Liver (tissue), 9 donors: ENCODE measurements around the gene EP400. TPM values are rescaled to one million over a fixed set of nuclear protein-coding genes. Genes with fewer than 3 reads are reported as not detected.

Experiments used
- DNase-seq: peaks from one replicate; pipeline ENCODE4 v3.0.0-alpha.2; 2017; ENCODE audit warnings: low spot score
- H3K27ac ChIP-seq, 2 donors: one replicate each; pipeline ENCODE4 v1.7.0; 2013; ENCODE audit warnings: inconsistent platforms in 2 of 2, low read length in 2 of 2, control low read depth in 1 of 2, low read depth in 1 of 2, mild to moderate bottlenecking in 1 of 2
- H3K27me3 ChIP-seq, 4 donors: one replicate each; pipeline versions ENCODE4 v1.6.1 to v1.7.0; 2013; ENCODE audit warnings: low read length in 3 of 4, inconsistent platforms in 1 of 4, mild to moderate bottlenecking in 1 of 4, moderate library complexity in 1 of 4; ENCODE audit not compliant: control insufficient read depth in 4 of 4, insufficient read depth in 4 of 4
- H3K36me3 ChIP-seq, 4 donors: one replicate each; pipeline versions ENCODE4 v1.6.1 to v1.7.0; 2013; ENCODE audit warnings: low read length in 3 of 4, mild to moderate bottlenecking in 3 of 4, low read depth in 1 of 4, moderate library complexity in 1 of 4; ENCODE audit not compliant: control insufficient read depth in 4 of 4, insufficient read depth in 3 of 4
- H3K4me1 ChIP-seq, 4 donors: one replicate each; pipeline versions ENCODE4 v1.6.1 to v1.7.0; 2013; ENCODE audit warnings: low read length in 3 of 4, mild to moderate bottlenecking in 3 of 4, moderate library complexity in 1 of 4; ENCODE audit not compliant: control insufficient read depth in 4 of 4, insufficient read depth in 4 of 4
- H3K4me3 ChIP-seq, 3 donors: one replicate each; pipeline versions ENCODE4 v1.6.1 to v1.7.0; 2013; ENCODE audit warnings: low read length in 3 of 3, control low read depth in 1 of 3, low read depth in 1 of 3, mild to moderate bottlenecking in 1 of 3
- H3K9ac ChIP-seq, 2 donors: one replicate each; pipeline ENCODE4 v1.7.0; 2013; ENCODE audit warnings: low read length in 2 of 2, mild to moderate bottlenecking in 2 of 2, moderate library complexity in 2 of 2, control low read depth in 1 of 2, low read depth in 1 of 2
- H3K9me3 ChIP-seq, 4 donors: one replicate each; pipeline versions ENCODE4 v1.6.1 to v1.7.0; 2013; ENCODE audit warnings: low read length in 3 of 4; ENCODE audit not compliant: control insufficient read depth in 4 of 4
- ATF3 ChIP-seq: IDR thresholded peaks from 2 replicates; pipeline ENCODE4 v1.6.1; 2016; ENCODE audit warnings: antibody characterized with exemption
- CTCF ChIP-seq: fragments of 150-350 bp; IDR thresholded peaks from 2 replicates; pipeline ENCODE4 v1.5.1; 2017; ENCODE audit warnings: improper control_type of control experiment, low read depth, low read length; ENCODE audit not compliant: missing input control
- EGR1 ChIP-seq, 2 donors: IDR thresholded peaks; 2 replicates each; pipeline ENCODE4 v1.6.1; 2016 to 2018; ENCODE audit warnings: antibody characterized with exemption in 2 of 2, low read depth in 2 of 2
- FOXA1 ChIP-seq: IDR thresholded peaks from 2 replicates; pipeline ENCODE4 v1.6.1; 2016; ENCODE audit warnings: antibody characterized with exemption
- GABPA ChIP-seq, 2 donors: IDR thresholded peaks in 1 of 2; conservative IDR thresholded peaks in 1 of 2; 2 replicates each; pipeline ENCODE4 v1.6.1; 2016; ENCODE audit warnings: antibody characterized with exemption in 2 of 2, mild to moderate bottlenecking in 1 of 2, moderate library complexity in 1 of 2
- HNF4A ChIP-seq, 2 donors: conservative IDR thresholded peaks; 2 replicates each; pipeline ENCODE4 v1.6.1; 2016; ENCODE audit warnings: antibody characterized with exemption in 2 of 2, mild to moderate bottlenecking in 2 of 2
- JUND ChIP-seq, 2 donors: IDR thresholded peaks; 2 replicates each; pipeline ENCODE4 v1.6.1; 2016; ENCODE audit warnings: antibody characterized with exemption in 2 of 2
- MAX ChIP-seq: IDR thresholded peaks from 2 replicates; pipeline ENCODE4 v1.6.1; 2016; ENCODE audit warnings: antibody characterized with exemption
- NR2F2 ChIP-seq: IDR thresholded peaks from 2 replicates; pipeline ENCODE4 v1.6.1; 2016; ENCODE audit warnings: antibody characterized with exemption
- RAD21 ChIP-seq, 2 donors: IDR thresholded peaks; 2 replicates each; pipeline ENCODE4 v1.6.1; 2016; ENCODE audit warnings: antibody characterized with exemption in 2 of 2, mild to moderate bottlenecking in 2 of 2
- RXRA ChIP-seq, 2 donors: IDR thresholded peaks; 2 replicates each; pipeline ENCODE4 v1.6.1; 2017 to 2018; ENCODE audit warnings: antibody characterized with exemption in 2 of 2, mild to moderate bottlenecking in 1 of 2
- SP1 ChIP-seq: IDR thresholded peaks from 2 replicates; pipeline ENCODE4 v1.6.1; 2018; ENCODE audit warnings: antibody characterized with exemption, mild to moderate bottlenecking
- TAF1 ChIP-seq: conservative IDR thresholded peaks from 2 replicates; pipeline ENCODE4 v1.6.1; 2016; ENCODE audit warnings: antibody characterized with exemption, mild to moderate bottlenecking
- YY1 ChIP-seq: IDR thresholded peaks from 2 replicates; pipeline ENCODE4 v1.6.1; 2016; ENCODE audit warnings: antibody characterized with exemption, mild to moderate bottlenecking
- ZBTB33 ChIP-seq: IDR thresholded peaks from 2 replicates; pipeline ENCODE4 v1.6.1; 2016; ENCODE audit warnings: antibody characterized with exemption
- WGBS: extraction: QIAGEN DNeasy Blood & Tissue Kit; methylation state at CpG from one replicate; pipeline ENCODE4 v1.1.7; 2013; 5-methylcytosine and 5-hydroxymethylcytosine counted together
- polyA plus RNA-seq, 2 donors: library from polyadenylated mRNA; stranded (reverse) in 1 of 2; unstranded in 1 of 2; fragments of 200-250 nt in 1 of 2; fragments of >200 nt in 1 of 2; fragmentation: Nextera tagmentation in 1 of 2; extraction: Ambion mirVana in 1 of 2; gene quantifications; one replicate each; pipeline versions ENCODE4 v1.2.1 to v1.2.3, GENCODE V29; 2013 to 2015
- total RNA-seq, 2 donors: library from RNA; depleted of rRNA; stranded (reverse); fragments of >200 nt; gene quantifications; one replicate each; pipeline ENCODE4 v1.2.3, GENCODE V29; 2014
- donor health status: healthy.
- donor health status: healthy.
- donor health status: healthy.
- donor health status: healthy.
- donor health status: healthy.

EP400 gene
- total and polyA plus RNA-seq, 4 donors = 4.7 to 12.4 (median 7.1) TPM

GRCh38 chr12:131975228-131975627 is 25.5 kb downstream of the EP400 start (continued):
- TF ChIP-seq ZBTB33 = no peak
- no peak for TF ChIP-seq FOXA1
- TF ChIP-seq MAX = no peak

GRCh38 chr12:131979606-131980005 is 29.9 kb downstream of the EP400 start:
- Histone ChIP-seq H3K9ac (no peak overlapping the region), H3K27ac (no peak overlapping the region), H3K9me3 (no peaks in the 10 kb centered on the region), H3K4me3 (no peak overlapping the region), H3K4me1 (no peaks in the 10 kb centered on the region), H3K27me3 (no peaks in the 10 kb centered on the region), H3K36me3 (peaks cover 7 to 32% (median 18%) of the 10 kb centered on the region in 4 donors)
- DNase-seq = no peak
- no peak for TF ChIP-seq HNF4A (conservative IDR thresholded peaks at IDR 0.05)
- no peak for TF ChIP-seq CTCF
- no peak for TF ChIP-seq SP1
- no peak for TF ChIP-seq MAX
- no peak for TF ChIP-seq ZBTB33
- TF ChIP-seq YY1 = no peak
- no peak for TF ChIP-seq RXRA (IDR thresholded peaks at IDR 0.05)
- no peak for TF ChIP-seq FOXA1
- no peak for TF ChIP-seq JUND (IDR thresholded peaks at IDR 0.05)
- TF ChIP-seq EGR1 (IDR thresholded peaks at IDR 0.05; ENCODE audit: low read depth in 2 of 2) = no peak
- no peak for TF ChIP-seq TAF1
- TF ChIP-seq ATF3 = no peak
- no peak for TF ChIP-seq NR2F2
- whole genome bisulfite sequencing = 96% methylated on average over 12 of the region's 12 CpGs

GRCh38 chr12:131980263-131980662 is 30.5 kb downstream of the EP400 start:
- no peak for DNase-seq
- peaks cover 7 to 35% (median 19%) of the 10 kb centered on the region in 4 donors for H3K36me3 ChIP-seq
- no peaks in the 10 kb centered on the region for H3K27me3 ChIP-seq
- WGBS = 86% methylated on average over 3 of the region's 3 CpGs
- H3K9ac ChIP-seq = no peak overlapping the region
- H3K9me3 ChIP-seq = no peaks in the 10 kb centered on the region
- H3K4me3 ChIP-seq = no peak overlapping the region
- H3K27ac ChIP-seq = no peak overlapping the region
- H3K4me1 ChIP-seq = no peaks in the 10 kb centered on the region
- TF ChIP-seq TAF1 (no peak), RAD21 (IDR thresholded peaks at IDR 0.05) (peak in 1 of 2 donors; percentile 26), GABPA (IDR thresholded peaks at IDR 0.05 in 1 of 2, conservative IDR thresholded peaks at IDR 0.05 in 1 of 2) (no peak)
